ENCODE data around the gene TSTD1. TPM values are rescaled to one million over a fixed set of nuclear protein-coding genes. Genes with fewer than 3 reads are reported as not detected.
"Not testable (repeated sequence)": the region's sequence is repeated elsewhere in the genome, so short reads cannot be mapped to it uniquely, and the experiment has no call there.

The TSTD1 gene
- total and polyA plus RNA-seq, 10 of the 15 experiments (the other 5 are each of a cell fraction or from before 2014, with no cell fraction given) = 33.3 to 145 (median 89.4) TPM

DNA sequence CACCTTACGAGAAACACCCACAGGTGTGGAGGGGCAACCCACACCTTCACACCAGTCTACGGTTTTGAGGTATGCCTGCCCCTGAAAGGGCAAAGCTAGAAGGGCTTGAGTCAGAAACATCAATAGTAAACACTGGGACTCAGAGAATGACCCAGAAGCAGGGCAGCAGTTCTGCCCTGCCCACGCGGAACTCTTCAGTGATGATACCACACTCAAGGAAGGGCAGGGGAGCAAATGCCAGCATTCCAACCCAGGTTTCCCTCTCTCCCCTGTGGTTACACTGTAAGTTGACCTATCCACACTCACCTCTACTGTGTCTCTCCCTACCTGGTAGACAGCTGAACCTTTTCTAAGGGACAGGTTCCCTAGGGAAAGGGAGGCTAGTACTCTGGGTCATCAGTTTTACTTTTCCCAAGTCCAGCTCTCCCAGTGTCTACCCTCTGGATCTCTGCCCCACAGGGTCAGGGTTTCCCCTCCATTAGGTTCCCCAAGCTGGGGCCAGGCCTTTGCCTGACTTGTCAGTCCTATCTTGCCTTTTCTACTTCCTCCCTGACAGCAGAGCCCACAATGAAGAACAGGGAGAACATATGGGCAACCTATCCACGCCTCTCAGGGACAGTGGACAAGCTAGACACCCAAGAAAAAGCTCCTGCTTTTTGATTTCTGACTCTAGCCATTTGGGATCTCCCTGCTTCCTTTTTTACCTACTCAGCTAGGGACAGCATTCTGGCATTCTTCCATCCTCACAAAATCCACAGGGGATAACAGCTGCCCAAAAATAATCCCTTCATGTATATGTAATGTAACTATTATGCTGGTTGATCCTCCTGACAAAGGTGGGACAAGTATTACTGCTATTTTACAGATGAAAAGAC is 20.8 kb downstream of the TSTD1 start (continued):
- TF ChIP-seq STAT1 (conservative IDR thresholded peaks at IDR 0.05) = no peak
- TF ChIP-seq SPI1 (IDR thresholded peaks at IDR 0.05; ENCODE audit: borderline replicate concordance, insufficient read depth, low read depth, low read length) = no peak

DNA sequence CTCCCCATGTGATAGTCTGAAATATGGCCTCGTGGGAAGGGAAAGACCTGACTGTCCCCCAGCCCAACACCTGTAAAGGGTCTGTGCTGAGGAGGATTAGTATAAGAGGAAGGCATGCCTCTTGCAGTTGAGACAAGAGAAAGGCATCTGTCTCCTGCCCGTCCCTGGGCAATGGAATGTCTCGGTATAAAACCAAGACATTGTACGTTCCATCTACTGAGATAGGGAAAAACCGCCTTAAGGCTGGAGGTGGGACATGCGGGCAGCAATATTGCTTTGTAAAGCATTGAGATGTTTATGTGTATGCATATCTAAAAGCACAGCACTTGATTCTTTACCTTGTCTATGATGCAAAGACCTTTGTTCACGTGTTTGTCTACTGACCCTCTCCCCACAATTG is 21.6 kb downstream of the TSTD1 start:
- Histone ChIP-seq H3K79me2 (ENCODE audit: control insufficient read depth, insufficient read depth, low read length) (peaks cover 49% of the 10 kb centered on the region), H3K4me1 (ENCODE audit: control insufficient read depth, insufficient read depth, low read length) (peaks cover 36% of the 10 kb centered on the region)
- DNase-seq (ENCODE audit: low read depth, low spot score); H3K36me3 ChIP-seq (ENCODE audit: control insufficient read depth in 2 of 2, insufficient read depth in 2 of 2, low read length in 1 of 2); ATAC-seq; in situ Hi-C loops (cut with MboI); intact Hi-C loops (cut with micrococcal nuclease; ENCODE audit: unreplicated experiment); H3K4me3 ChIP-seq; H3K9me3 ChIP-seq (replicated peaks; ENCODE audit: control insufficient read depth, insufficient read depth, low read length); H3K27ac ChIP-seq (ENCODE audit: control insufficient read depth, insufficient read depth); H3K4me2 ChIP-seq (ENCODE audit: control insufficient read depth, insufficient read depth); H2AFZ ChIP-seq (ENCODE audit: control insufficient read depth, low read depth, low read length); CTCF ChIA-PET; FAIRE-seq; BruUV-seq (replicated peaks); H3K9ac ChIP-seq (ENCODE audit: control insufficient read depth, insufficient read depth, low read length); H3K27me3 ChIP-seq (replicated peaks in 1 of 2; ENCODE audit: control insufficient read depth in 2 of 2, insufficient read depth in 2 of 2, low read length in 1 of 2); H4K20me1 ChIP-seq (ENCODE audit: control insufficient read depth, insufficient read depth): not testable (repeated sequence)
- RAD21 ChIA-PET (ENCODE audit: unreplicated experiment) = interaction anchor here (2.9 kb wide), 1 partner anchor 20 kb away, joined by 10 read pairs; no protein-coding TSS in a partner anchor
- POLR2A ChIA-PET = interaction anchor here (1.8 kb wide), 1 partner anchor 22 kb away, joined by 13 read pairs; the partner anchor contains the start of gene TSTD1
- SMC1A ChIA-PET (ENCODE audit: uncharacterized antibody, unreplicated experiment) = interaction anchor here (1.7 kb wide), 1 partner anchor 10 kb away, joined by 6 read pairs; no protein-coding TSS in a partner anchor
- WGBS (ENCODE audit: insufficient coverage, insufficient replicate concordance, low lambda C conversion rate, missing lambda C conversion rate) = 73% methylated on average over 6 of the region's 7 CpGs

DNA sequence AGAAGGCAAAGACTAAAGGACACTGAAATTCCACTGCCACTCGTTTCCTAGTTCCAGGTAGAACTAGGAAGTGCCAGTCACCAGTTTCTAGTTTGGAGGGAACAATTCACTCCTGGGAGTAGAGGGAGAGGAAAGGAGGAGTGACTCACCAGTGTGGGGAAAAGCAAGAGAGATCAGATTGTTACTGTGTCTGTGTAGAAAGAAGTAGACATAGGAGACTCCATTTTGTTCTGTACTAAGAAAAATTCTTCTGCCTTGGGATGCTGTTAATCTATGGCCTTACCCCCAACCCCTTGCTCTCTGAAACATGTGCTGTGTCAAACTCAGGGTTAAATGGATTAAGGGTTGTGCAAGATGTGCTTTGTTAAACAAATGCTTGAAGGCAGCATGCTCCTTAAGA is 22.1 kb downstream of the TSTD1 start:
- CTCF ChIA-PET = interaction anchor here (1.0 kb wide), 1 partner anchor 81 kb away, joined by 3 read pairs; no protein-coding TSS in a partner anchor
- intact Hi-C loops (cut with micrococcal nuclease; ENCODE audit: unreplicated experiment); BruUV-seq (replicated peaks); H3K4me2 ChIP-seq (ENCODE audit: control insufficient read depth, insufficient read depth); H3K9me3 ChIP-seq (replicated peaks; ENCODE audit: control insufficient read depth, insufficient read depth, low read length); H3K27ac ChIP-seq (ENCODE audit: control insufficient read depth, insufficient read depth); H3K9ac ChIP-seq (ENCODE audit: control insufficient read depth, insufficient read depth, low read length); H4K20me1 ChIP-seq (ENCODE audit: control insufficient read depth, insufficient read depth); DNase-seq (ENCODE audit: low read depth, low spot score); H2AFZ ChIP-seq (ENCODE audit: control insufficient read depth, low read depth, low read length); ATAC-seq; RAD21 ChIA-PET (ENCODE audit: unreplicated experiment); H3K36me3 ChIP-seq (ENCODE audit: control insufficient read depth in 2 of 2, insufficient read depth in 2 of 2, low read length in 1 of 2); H3K27me3 ChIP-seq (replicated peaks in 1 of 2; ENCODE audit: control insufficient read depth in 2 of 2, insufficient read depth in 2 of 2, low read length in 1 of 2); SMC1A ChIA-PET (ENCODE audit: uncharacterized antibody, unreplicated experiment); in situ Hi-C loops (cut with MboI); POLR2A ChIA-PET; FAIRE-seq; H3K4me3 ChIP-seq: not testable (repeated sequence)
- Histone ChIP-seq H3K79me2 (ENCODE audit: control insufficient read depth, insufficient read depth, low read length) (peaks cover 53% of the 10 kb centered on the region), H3K4me1 (ENCODE audit: control insufficient read depth, insufficient read depth, low read length) (peaks cover 33% of the 10 kb centered on the region)
- 13% methylated on average over 1 of the region's 1 CpG for WGBS (ENCODE audit: insufficient coverage, insufficient replicate concordance, low lambda C conversion rate, missing lambda C conversion rate)
